ENCODE results near the gene RXRB. TPM values are rescaled to one million over a fixed set of nuclear protein-coding genes. Genes with fewer than 3 reads are reported as not detected.

The RXRB gene
- total RNA-seq, 1 donor from 2014 or later = 58.3 TPM

GRCh38 chr6:33207552-33208090 is 7.2 kb upstream of the RXRB start:
- H3K9me3 Mint-ChIP-seq (ENCODE audit: unreplicated experiment) = no peaks in the 10 kb centered on the region
- H3K4me3 Mint-ChIP-seq (ENCODE audit: unreplicated experiment) = peak overlapping the region; percentile 97
- peaks cover 29% of the 10 kb centered on the region for H3K36me3 Mint-ChIP-seq (ENCODE audit: unreplicated experiment)
- H3K27me3 Mint-ChIP-seq (ENCODE audit: unreplicated experiment) = no peaks in the 10 kb centered on the region
- peak overlapping the region; percentile 97 for H3K27ac Mint-ChIP-seq (ENCODE audit: unreplicated experiment)
- peak; percentile 88 for DNase-seq (ENCODE audit: extremely low spot score, unreplicated experiment)
- TF ChIP-seq CTCF (IDR thresholded peaks at IDR 0.05) = no peak
- peaks cover 54% of the 10 kb centered on the region for H3K4me1 Mint-ChIP-seq (ENCODE audit: unreplicated experiment)

GRCh38 chr6:33206864-33207551 is 6.5 kb upstream of the RXRB start:
- no peak for DNase-seq (ENCODE audit: extremely low spot score, unreplicated experiment)
- no peak for TF ChIP-seq CTCF (IDR thresholded peaks at IDR 0.05)
- Mint-ChIP-seq H3K9me3 (ENCODE audit: unreplicated experiment) (no peaks in the 10 kb centered on the region), H3K27ac (ENCODE audit: unreplicated experiment) (peak overlapping the region; percentile 97), H3K4me1 (ENCODE audit: unreplicated experiment) (peaks cover 55% of the 10 kb centered on the region), H3K4me3 (ENCODE audit: unreplicated experiment) (peak overlapping the region; percentile 97), H3K27me3 (ENCODE audit: unreplicated experiment) (no peaks in the 10 kb centered on the region), H3K36me3 (ENCODE audit: unreplicated experiment) (peaks cover 33% of the 10 kb centered on the region)

- H3K4me3 Mint-ChIP-seq (ENCODE audit: unreplicated experiment) = peak overlapping the region; percentile 30
- H3K27me3 Mint-ChIP-seq (ENCODE audit: unreplicated experiment) = no peaks in the 10 kb centered on the region
- H3K36me3 Mint-ChIP-seq (ENCODE audit: unreplicated experiment) = peaks cover 37% of the 10 kb centered on the region
- TF ChIP-seq CTCF (IDR thresholded peaks at IDR 0.05) = no peak
- DNase-seq (ENCODE audit: extremely low spot score, unreplicated experiment) = no peak
- H3K9me3 Mint-ChIP-seq (ENCODE audit: unreplicated experiment) = no peaks in the 10 kb centered on the region
- H3K27ac Mint-ChIP-seq (ENCODE audit: unreplicated experiment) = peak overlapping the region; percentile 72
- H3K4me1 Mint-ChIP-seq (ENCODE audit: unreplicated experiment) = peaks cover 61% of the 10 kb centered on the region
Measured at GRCh38 chr6:33206027-33206863, 5.8 kb upstream of the RXRB start.

GRCh38 chr6:33205191-33206026 is 4.9 kb upstream of the RXRB start:
- H3K27ac Mint-ChIP-seq (ENCODE audit: unreplicated experiment) = peak overlapping the region; percentile 72
- H3K4me1 Mint-ChIP-seq (ENCODE audit: unreplicated experiment) = peaks cover 66% of the 10 kb centered on the region
- peaks cover 38% of the 10 kb centered on the region for H3K36me3 Mint-ChIP-seq (ENCODE audit: unreplicated experiment)
- no peak for TF ChIP-seq CTCF (IDR thresholded peaks at IDR 0.05)
- no peaks in the 10 kb centered on the region for H3K9me3 Mint-ChIP-seq (ENCODE audit: unreplicated experiment)
- peak overlapping the region; percentile 76 for H3K4me3 Mint-ChIP-seq (ENCODE audit: unreplicated experiment)
- no peak for DNase-seq (ENCODE audit: extremely low spot score, unreplicated experiment)
- no peaks in the 10 kb centered on the region for H3K27me3 Mint-ChIP-seq (ENCODE audit: unreplicated experiment)

All from osteocyte (in vitro differentiated cells).